Measurements from ENCODE around the gene LRP11.

The LRP11 gene

DNA sequence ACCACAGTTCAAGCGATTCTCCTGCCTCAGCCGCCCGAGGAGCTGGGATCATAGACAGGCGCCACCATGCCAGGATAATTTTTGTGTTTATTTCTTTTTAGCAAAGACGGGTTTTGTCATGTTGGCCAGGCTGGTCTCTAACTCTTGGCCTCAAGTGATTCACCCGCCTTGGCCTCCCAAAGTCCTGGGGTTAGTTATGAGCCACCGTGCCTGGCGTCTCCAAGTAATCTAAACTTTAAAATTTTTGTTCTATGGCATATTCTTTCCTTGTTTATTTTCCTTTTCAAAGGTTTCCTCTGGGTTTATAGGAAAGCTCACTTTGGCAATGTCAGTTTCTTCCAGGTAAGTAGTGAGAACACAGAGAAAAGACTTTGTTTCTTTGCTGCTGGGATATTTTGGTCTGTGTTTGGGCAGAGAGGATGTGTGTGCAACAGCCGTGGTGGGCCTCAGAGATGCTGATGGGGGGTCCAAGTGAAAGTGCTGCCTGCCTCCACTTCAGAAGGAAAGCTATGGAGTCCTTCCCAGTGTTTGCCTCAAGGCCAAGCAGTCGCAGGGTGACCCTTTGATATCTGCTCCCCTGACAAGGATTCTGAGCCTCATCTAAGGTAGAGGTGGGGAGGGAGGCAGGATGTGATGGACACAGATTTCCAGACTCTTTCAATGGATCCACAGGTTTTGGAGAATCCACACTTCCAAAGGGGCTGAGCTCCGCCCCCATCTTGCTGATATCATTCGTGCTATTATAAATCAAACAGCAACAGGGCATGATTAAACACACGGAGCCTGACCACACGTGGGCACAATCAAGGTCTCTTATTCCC, 2.3 kb downstream of the LRP11 start:
- H3K9ac ChIP-seq (ENCODE audit: low read depth, low read length, poor library complexity, severe bottlenecking), result peak overlapping the region; percentile 67
- no peaks in the 10 kb centered on the region for H3K27me3 ChIP-seq (ENCODE audit: insufficient read depth, low read length, poor library complexity, severe bottlenecking)
- H3K36me3 ChIP-seq (ENCODE audit: insufficient read depth, low read length), result no peaks in the 10 kb centered on the region
- H3K4me1 ChIP-seq (ENCODE audit: insufficient read depth, low read length, poor library complexity, severe bottlenecking), result peaks cover 43% of the 10 kb centered on the region
- no peaks in the 10 kb centered on the region for H3K9me3 ChIP-seq (ENCODE audit: insufficient read depth, low read depth, low read length)
- no peaks in the 10 kb centered on the region for H3F3A ChIP-seq (ENCODE audit: low read depth)
- H3K9me2 ChIP-seq (replicated peaks; ENCODE audit: low read depth, low read length), result no peaks in the 10 kb centered on the region
- TF ChIP-seq EZH2phosphoT487 (IDR thresholded peaks at IDR 0.05; ENCODE audit: borderline replicate concordance), result no peak
- TF ChIP-seq, protein P1, sequence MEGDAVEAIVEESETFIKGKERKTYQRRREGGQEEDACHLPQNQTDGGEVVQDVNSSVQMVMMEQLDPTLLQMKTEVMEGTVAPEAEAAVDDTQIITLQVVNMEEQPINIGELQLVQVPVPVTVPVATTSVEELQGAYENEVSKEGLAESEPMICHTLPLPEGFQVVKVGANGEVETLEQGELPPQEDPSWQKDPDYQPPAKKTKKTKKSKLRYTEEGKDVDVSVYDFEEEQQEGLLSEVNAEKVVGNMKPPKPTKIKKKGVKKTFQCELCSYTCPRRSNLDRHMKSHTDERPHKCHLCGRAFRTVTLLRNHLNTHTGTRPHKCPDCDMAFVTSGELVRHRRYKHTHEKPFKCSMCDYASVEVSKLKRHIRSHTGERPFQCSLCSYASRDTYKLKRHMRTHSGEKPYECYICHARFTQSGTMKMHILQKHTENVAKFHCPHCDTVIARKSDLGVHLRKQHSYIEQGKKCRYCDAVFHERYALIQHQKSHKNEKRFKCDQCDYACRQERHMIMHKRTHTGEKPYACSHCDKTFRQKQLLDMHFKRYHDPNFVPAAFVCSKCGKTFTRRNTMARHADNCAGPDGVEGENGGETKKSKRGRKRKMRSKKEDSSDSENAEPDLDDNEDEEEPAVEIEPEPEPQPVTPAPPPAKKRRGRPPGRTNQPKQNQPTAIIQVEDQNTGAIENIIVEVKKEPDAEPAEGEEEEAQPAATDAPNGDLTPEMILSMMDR (conservative IDR thresholded peaks at IDR 0.05; ENCODE audit: low read length), result 0 out of 2 replicates have a peak, but pooled peaks have one; percentile 6
- no peak overlapping the region for H2AFZ ChIP-seq (ENCODE audit: low read length)
- peak overlapping the region; percentile 83 for H3K4me3 ChIP-seq (ENCODE audit: low read length, poor library complexity, severe bottlenecking)
- H3K4me2 ChIP-seq (ENCODE audit: low read depth, low read length, poor library complexity, severe bottlenecking), result peak overlapping the region; percentile 82
- H4K20me1 ChIP-seq (ENCODE audit: insufficient read depth, low read length, poor library complexity, severe bottlenecking), result peaks cover 4% of the 10 kb centered on the region
- peaks cover 28% of the 10 kb centered on the region for H3K79me2 ChIP-seq (ENCODE audit: insufficient read depth, low read length)

DNA sequence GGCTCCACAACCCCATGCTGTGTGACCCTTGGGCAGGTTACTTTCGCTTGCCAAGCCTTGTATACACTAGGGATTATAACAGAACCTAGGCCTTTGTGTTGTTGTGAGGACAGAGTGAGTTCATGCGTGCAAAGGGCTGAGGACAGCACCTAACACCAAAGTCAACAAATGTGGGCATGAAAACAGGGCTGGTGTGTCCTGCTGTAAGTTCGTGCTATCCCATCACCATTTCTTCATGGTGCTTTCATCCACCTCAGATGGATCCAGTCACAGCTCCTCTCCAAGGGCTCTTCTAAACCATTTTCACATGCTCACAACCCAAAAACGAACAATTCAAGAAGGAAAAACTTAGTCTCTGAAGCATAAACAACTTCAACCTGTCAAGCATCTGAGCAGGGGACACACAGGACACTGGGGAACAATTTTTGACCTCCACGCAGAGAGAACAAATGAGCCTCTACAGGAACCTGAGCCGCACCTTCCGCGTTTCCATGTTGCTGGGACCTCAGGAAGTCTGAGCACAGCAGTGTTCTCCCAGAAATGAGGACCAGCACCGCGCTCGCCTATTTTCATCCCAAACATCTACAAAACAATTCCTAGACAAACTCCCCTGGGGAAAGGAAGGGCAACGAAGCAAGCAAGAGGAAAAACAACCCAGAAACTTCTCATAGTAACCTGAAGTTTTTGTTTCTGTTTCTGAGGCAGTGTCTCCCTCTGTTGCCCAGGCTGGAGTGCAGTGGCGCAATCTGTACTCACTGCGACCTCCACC, 3.1 kb downstream of the LRP11 start:
- Histone ChIP-seq H3K79me2 (ENCODE audit: insufficient read depth, low read length) (peaks cover 28% of the 10 kb centered on the region), H3K9ac (ENCODE audit: low read depth, low read length, poor library complexity, severe bottlenecking) (peak overlapping the region; percentile 67)

DNA sequence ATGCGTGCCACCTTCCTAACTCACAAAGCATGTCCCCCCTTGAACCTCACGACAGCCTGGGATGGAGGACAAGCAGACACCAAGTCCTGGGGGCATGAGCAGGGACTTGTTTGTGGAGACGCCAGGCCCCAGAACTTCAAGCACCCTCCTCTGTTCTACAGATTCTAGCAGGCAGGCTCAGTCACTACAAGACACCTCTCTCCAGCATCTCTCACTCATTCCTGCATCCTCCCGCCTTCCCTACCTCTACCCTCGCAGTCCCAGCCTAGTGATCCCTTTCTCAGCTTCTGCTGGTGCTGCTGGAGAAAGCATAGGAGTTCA, 3.7 kb downstream of the LRP11 start:
- no peaks in the 10 kb centered on the region for H3K9me3 ChIP-seq (ENCODE audit: insufficient read depth, low read depth, low read length)
- peak overlapping the region; percentile 83 for H3K4me3 ChIP-seq (ENCODE audit: low read length, poor library complexity, severe bottlenecking)
- no peaks in the 10 kb centered on the region for H3K36me3 ChIP-seq (ENCODE audit: insufficient read depth, low read length)
- H3K4me2 ChIP-seq (ENCODE audit: low read depth, low read length, poor library complexity, severe bottlenecking), result peak overlapping the region; percentile 82
- no peaks in the 10 kb centered on the region for H3K9me2 ChIP-seq (replicated peaks; ENCODE audit: low read depth, low read length)
- H3K79me2 ChIP-seq (ENCODE audit: insufficient read depth, low read length), result peaks cover 28% of the 10 kb centered on the region
- H2AFZ ChIP-seq (ENCODE audit: low read length), result no peak overlapping the region
- H3K27me3 ChIP-seq (ENCODE audit: insufficient read depth, low read length, poor library complexity, severe bottlenecking), result no peaks in the 10 kb centered on the region
- H3F3A ChIP-seq (ENCODE audit: low read depth), result no peaks in the 10 kb centered on the region
- TF ChIP-seq EZH2phosphoT487 (IDR thresholded peaks at IDR 0.05; ENCODE audit: borderline replicate concordance), result no peak
- TF ChIP-seq, protein P1 (conservative IDR thresholded peaks at IDR 0.05; ENCODE audit: low read length), result no peak
- peak overlapping the region; percentile 67 for H3K9ac ChIP-seq (ENCODE audit: low read depth, low read length, poor library complexity, severe bottlenecking)
- H3K4me1 ChIP-seq (ENCODE audit: insufficient read depth, low read length, poor library complexity, severe bottlenecking), result peaks cover 49% of the 10 kb centered on the region
- peaks cover 4% of the 10 kb centered on the region for H4K20me1 ChIP-seq (ENCODE audit: insufficient read depth, low read length, poor library complexity, severe bottlenecking)

More for the DNA sequence above, 3.1 kb downstream of the LRP11 start:
- Histone ChIP-seq H3K27me3 (ENCODE audit: insufficient read depth, low read length, poor library complexity, severe bottlenecking) (no peaks in the 10 kb centered on the region), H3K4me3 (ENCODE audit: low read length, poor library complexity, severe bottlenecking) (peak overlapping the region; percentile 83), H3K4me1 (ENCODE audit: insufficient read depth, low read length, poor library complexity, severe bottlenecking) (peaks cover 44% of the 10 kb centered on the region), H3K9me3 (ENCODE audit: insufficient read depth, low read depth, low read length) (no peaks in the 10 kb centered on the region), H3K36me3 (ENCODE audit: insufficient read depth, low read length) (no peaks in the 10 kb centered on the region), H2AFZ (ENCODE audit: low read length) (no peak overlapping the region), H3K9me2 (replicated peaks; ENCODE audit: low read depth, low read length) (no peaks in the 10 kb centered on the region), H4K20me1 (ENCODE audit: insufficient read depth, low read length, poor library complexity, severe bottlenecking) (peaks cover 4% of the 10 kb centered on the region), H3K4me2 (ENCODE audit: low read depth, low read length, poor library complexity, severe bottlenecking) (peak overlapping the region; percentile 82), H3F3A (ENCODE audit: low read depth) (no peaks in the 10 kb centered on the region)
- TF ChIP-seq, protein P1 (conservative IDR thresholded peaks at IDR 0.05; ENCODE audit: low read length), result peak; percentile 49
- no peak for TF ChIP-seq EZH2phosphoT487 (IDR thresholded peaks at IDR 0.05; ENCODE audit: borderline replicate concordance)
